Neural progenitor cell (in vitro differentiated cells): Measurements from ENCODE around the gene PDIA5. TPM values are rescaled to one million over a fixed set of nuclear protein-coding genes. Genes with fewer than 3 reads are reported as not detected.

ENCODE experiments used
- DNase-seq: peaks from one replicate; pipeline ENCODE4 v3.0.0-alpha.2; 2016; ENCODE audit warnings: low spot score
- H2AFZ ChIP-seq: fragments of 200-600 bp; sonication (generic); replicated peaks from 2 replicates; pipeline ENCODE4 v1.6.1; 2016; ENCODE audit warnings: antibody characterized with exemption
- H3F3A ChIP-seq: fragments of 200-600 bp; sonication (generic); 2 replicates; pipeline ENCODE4 v1.6.1; 2016; ENCODE audit warnings: antibody characterized with exemption, low read depth
- H3K27ac ChIP-seq: fragments of 200-600 bp; sonication (generic); 2 replicates; pipeline ENCODE4 v1.5.1; 2016; ENCODE audit warnings: mild to moderate bottlenecking
- H3K27me3 ChIP-seq: fragments of 200-600 bp; sonication (generic); 2 replicates; pipeline ENCODE4 v1.6.1; 2016; ENCODE audit warnings: mild to moderate bottlenecking, moderate library complexity
- H3K36me3 ChIP-seq: fragments of 200-600 bp; sonication (generic); 2 replicates; pipeline ENCODE4 v1.5.1; 2016
- H3K4me1 ChIP-seq: fragments of 200-600 bp; sonication (generic); 2 replicates; pipeline ENCODE4 v1.6.1; 2016; ENCODE audit warnings: mixed run types
- H3K4me2 ChIP-seq: fragments of 200-600 bp; sonication (generic); 2 replicates; pipeline ENCODE4 v1.6.1; 2016
- H3K4me3 ChIP-seq: fragments of 200-600 bp; sonication (generic); 2 replicates; pipeline ENCODE4 v1.5.1; 2016
- H3K79me2 ChIP-seq: fragments of 200-600 bp; sonication (generic); 2 replicates; pipeline ENCODE4 v1.6.1; 2016; ENCODE audit warnings: low read depth
- H3K9ac ChIP-seq: fragments of 200-600 bp; sonication (generic); 2 replicates; pipeline ENCODE4 v1.6.1; 2016
- H3K9me3 ChIP-seq: fragments of 200-600 bp; sonication (generic); 2 replicates; pipeline ENCODE4 v1.5.1; 2016; ENCODE audit warnings: low read depth
- H4K20me1 ChIP-seq: fragments of 200-600 bp; sonication (generic); 2 replicates; pipeline ENCODE4 v1.6.1; 2016; ENCODE audit warnings: low read depth
- H3K27ac Mint-ChIP-seq: 3 replicates; pipeline ENCODE4 v1.8.0; 2021; ENCODE audit warnings: mixed read lengths
- H3K27me3 Mint-ChIP-seq: 2 replicates; pipeline ENCODE4 v1.8.0; 2022; ENCODE audit warnings: low read depth, mild to moderate bottlenecking, inconsistent platforms, moderate library complexity, mixed read lengths; ENCODE audit not compliant: insufficient read depth
- H3K36me3 Mint-ChIP-seq: 3 replicates; pipeline ENCODE4 v1.8.0; 2021; ENCODE audit warnings: mixed read lengths
- H3K4me1 Mint-ChIP-seq: 3 replicates; pipeline ENCODE4 v1.8.0; 2021; ENCODE audit warnings: mixed read lengths
- H3K4me3 Mint-ChIP-seq: 3 replicates; pipeline ENCODE4 v1.8.0; 2021; ENCODE audit warnings: mild to moderate bottlenecking, moderate library complexity, mixed read lengths
- H3K9me3 Mint-ChIP-seq: 3 replicates; pipeline ENCODE4 v1.8.0; 2020; ENCODE audit warnings: mixed read lengths
- EZH2 ChIP-seq: fragments of 200-600 bp; sonication (generic); IDR thresholded peaks from 2 replicates; pipeline ENCODE4 v1.6.1; 2017; ENCODE audit warnings: antibody characterized with exemption, mild to moderate bottlenecking, moderate library complexity
- EZH2phosphoT487 ChIP-seq: fragments of 200-600 bp; sonication (generic); IDR thresholded peaks from 2 replicates; pipeline ENCODE4 v1.6.1; 2017; ENCODE audit warnings: antibody characterized with exemption
- total RNA-seq: library from RNA; depleted of rRNA; stranded (reverse); fragments of >200 nt; gene quantifications from 2 replicates; pipeline ENCODE4 v1.2.3, GENCODE V29; 2015; ENCODE audit warnings: low replicate concordance
- TF ChIP-seq, protein P1 (sequence below): fragments of 200-600 bp; sonication (generic); IDR thresholded peaks from 2 replicates; pipeline ENCODE4 v1.5.1; 2017; ENCODE audit warnings: antibody characterized with exemption, mild to moderate bottlenecking

PDIA5 gene
- total RNA-seq, 1 donor from 2014 or later = 15.8 TPM

- no peak overlapping the region for H3K27ac ChIP-seq
- peak overlapping the region; percentile 60 for H3K27ac Mint-ChIP-seq
- no peak overlapping the region for H3K4me3 ChIP-seq
- peaks cover 7% of the 10 kb centered on the region for H3K27me3 ChIP-seq
- H3K9ac ChIP-seq = no peak overlapping the region
- H3K4me2 ChIP-seq = no peak overlapping the region
- DNase-seq = no peak
- peaks cover 3% of the 10 kb centered on the region for H3K9me3 Mint-ChIP-seq
- H3F3A ChIP-seq = no peaks in the 10 kb centered on the region
- TF ChIP-seq, protein P1, sequence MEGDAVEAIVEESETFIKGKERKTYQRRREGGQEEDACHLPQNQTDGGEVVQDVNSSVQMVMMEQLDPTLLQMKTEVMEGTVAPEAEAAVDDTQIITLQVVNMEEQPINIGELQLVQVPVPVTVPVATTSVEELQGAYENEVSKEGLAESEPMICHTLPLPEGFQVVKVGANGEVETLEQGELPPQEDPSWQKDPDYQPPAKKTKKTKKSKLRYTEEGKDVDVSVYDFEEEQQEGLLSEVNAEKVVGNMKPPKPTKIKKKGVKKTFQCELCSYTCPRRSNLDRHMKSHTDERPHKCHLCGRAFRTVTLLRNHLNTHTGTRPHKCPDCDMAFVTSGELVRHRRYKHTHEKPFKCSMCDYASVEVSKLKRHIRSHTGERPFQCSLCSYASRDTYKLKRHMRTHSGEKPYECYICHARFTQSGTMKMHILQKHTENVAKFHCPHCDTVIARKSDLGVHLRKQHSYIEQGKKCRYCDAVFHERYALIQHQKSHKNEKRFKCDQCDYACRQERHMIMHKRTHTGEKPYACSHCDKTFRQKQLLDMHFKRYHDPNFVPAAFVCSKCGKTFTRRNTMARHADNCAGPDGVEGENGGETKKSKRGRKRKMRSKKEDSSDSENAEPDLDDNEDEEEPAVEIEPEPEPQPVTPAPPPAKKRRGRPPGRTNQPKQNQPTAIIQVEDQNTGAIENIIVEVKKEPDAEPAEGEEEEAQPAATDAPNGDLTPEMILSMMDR = no peak
- H3K27me3 Mint-ChIP-seq = peaks cover 6% of the 10 kb centered on the region
- H2AFZ ChIP-seq = no peak overlapping the region
- H3K36me3 Mint-ChIP-seq = peaks cover 24% of the 10 kb centered on the region
- H3K4me3 Mint-ChIP-seq = no peak overlapping the region
- peaks cover 71% of the 10 kb centered on the region for H3K4me1 Mint-ChIP-seq
- no peaks in the 10 kb centered on the region for H3K79me2 ChIP-seq
- peaks cover 10% of the 10 kb centered on the region for H4K20me1 ChIP-seq
- H3K4me1 ChIP-seq = peaks cover 7% of the 10 kb centered on the region
- no peaks in the 10 kb centered on the region for H3K9me3 ChIP-seq
- no peaks in the 10 kb centered on the region for H3K36me3 ChIP-seq
Observed at GRCh38 chr3:123138839-123139444, 72.1 kb downstream of the PDIA5 start.

DNA sequence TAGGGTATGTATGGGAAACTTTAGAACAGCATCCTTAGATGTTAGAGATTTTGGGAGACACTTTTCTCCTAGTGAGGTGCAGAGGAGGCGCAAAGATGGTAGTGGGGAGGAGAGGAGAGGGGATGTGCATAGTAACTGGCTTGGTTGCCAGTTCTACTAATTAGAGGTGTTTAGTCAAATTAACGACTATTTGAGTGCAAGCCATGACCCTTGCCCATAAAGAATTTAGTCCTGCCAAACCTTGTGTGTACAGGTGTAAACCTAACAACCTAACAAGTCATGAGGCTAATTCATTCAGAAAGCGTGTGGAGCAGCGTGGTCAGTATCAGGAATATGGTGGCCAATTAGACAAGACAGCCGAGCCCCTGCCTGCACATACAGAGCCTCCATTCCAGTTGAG lies 72.7 kb downstream of the PDIA5 start:
- H3K4me2 ChIP-seq = no peak overlapping the region
- H2AFZ ChIP-seq = no peak overlapping the region
- no peaks in the 10 kb centered on the region for H3K79me2 ChIP-seq
- no peak overlapping the region for H3K27ac ChIP-seq
- H3K27me3 ChIP-seq = peaks cover 7% of the 10 kb centered on the region
- TF ChIP-seq EZH2 = no peak
- TF ChIP-seq EZH2phosphoT487 = no peak
- TF ChIP-seq, protein P1 = no peak
- Mint-ChIP-seq H3K36me3 (peaks cover 22% of the 10 kb centered on the region), H3K9me3 (peaks cover 3% of the 10 kb centered on the region), H3K27me3 (peaks cover 6% of the 10 kb centered on the region), H3K4me3 (no peak overlapping the region), H3K27ac (peak overlapping the region; percentile 6), H3K4me1 (peaks cover 72% of the 10 kb centered on the region)
- no peaks in the 10 kb centered on the region for H3K36me3 ChIP-seq
- no peaks in the 10 kb centered on the region for H3K9me3 ChIP-seq
- no peaks in the 10 kb centered on the region for H3F3A ChIP-seq
- H3K9ac ChIP-seq = no peak overlapping the region
- H4K20me1 ChIP-seq = peaks cover 11% of the 10 kb centered on the region
- no peak for DNase-seq
- H3K4me3 ChIP-seq = no peak overlapping the region
- peaks cover 7% of the 10 kb centered on the region for H3K4me1 ChIP-seq

DNA sequence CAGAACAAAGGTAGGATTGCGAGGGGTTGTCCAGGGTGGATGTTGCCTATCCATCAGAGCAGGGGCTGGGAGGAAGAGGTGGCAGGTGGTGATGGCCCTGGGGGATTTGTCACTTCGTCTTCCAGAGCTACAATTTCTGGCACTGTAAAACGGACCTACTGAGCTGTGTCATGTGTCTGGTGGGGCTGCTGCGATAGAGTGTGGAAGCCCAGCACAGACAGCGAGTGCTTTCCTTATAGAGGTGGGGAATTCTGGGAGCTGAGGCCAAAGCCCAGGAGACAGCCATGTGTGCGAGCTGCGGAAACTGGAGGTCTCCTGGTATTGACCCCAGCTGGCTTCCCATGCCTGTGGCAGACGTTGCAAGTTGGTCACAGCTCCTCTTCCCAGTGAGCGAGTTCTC lies 73.7 kb downstream of the PDIA5 start:
- Mint-ChIP-seq H3K4me1 (peaks cover 66% of the 10 kb centered on the region), H3K36me3 (peaks cover 20% of the 10 kb centered on the region), H3K4me3 (no peak overlapping the region), H3K27ac (no peak overlapping the region), H3K9me3 (peaks cover 3% of the 10 kb centered on the region), H3K27me3 (peaks cover 6% of the 10 kb centered on the region)
- peaks cover 7% of the 10 kb centered on the region for H3K27me3 ChIP-seq
- H3K9ac ChIP-seq = no peak overlapping the region
- H2AFZ ChIP-seq = no peak overlapping the region
- TF ChIP-seq EZH2phosphoT487 = no peak
- TF ChIP-seq, protein P1 = no peak
- no peak for TF ChIP-seq EZH2
- H3K9me3 ChIP-seq = no peaks in the 10 kb centered on the region
- H3K27ac ChIP-seq = no peak overlapping the region
- no peak for DNase-seq
- H3K4me3 ChIP-seq = no peak overlapping the region
- H3K36me3 ChIP-seq = no peaks in the 10 kb centered on the region
- H3K4me2 ChIP-seq = no peak overlapping the region
- peaks cover 7% of the 10 kb centered on the region for H3K4me1 ChIP-seq
- peaks cover 11% of the 10 kb centered on the region for H4K20me1 ChIP-seq
- no peaks in the 10 kb centered on the region for H3K79me2 ChIP-seq
- no peaks in the 10 kb centered on the region for H3F3A ChIP-seq
